Fibroblast of skin of left quadriceps (primary cell): ENCODE data around the gene MMP10.
A peak's percentile ranks its signal among the peaks of the same experiment; 100 is the strongest.

Experiments
- DNase-seq, 2 experiments: peaks; one replicate each; pipeline ENCODE4 v3.0.0-alpha.2; 2013; ENCODE audit warnings: low read depth in 2 of 2

The MMP10 gene

GRCh38 chr11:102780491-102780918 is at the start of gene MMP10:
Gene MMP10 (minus strand): TSS chr11:102780628. CDS start chr11:102780591, 37 bp downstream.
- peak in 1 of 2 experiments; percentile 45 for DNase-seq

- no peak for DNase-seq
These were observed 49.0 kb upstream of the MMP10 start for GRCh38 chr11:102829316-102830000.

- DNase-seq, result no peak
These were observed 44.1 kb upstream of the MMP10 start for GRCh38 chr11:102824556-102824955.

GRCh38 chr11:102819491-102819890 is 39.1 kb upstream of the MMP10 start:
- DNase-seq, result no peak

- DNase-seq, result no peak
These were observed 33.1 kb upstream of the MMP10 start for GRCh38 chr11:102813484-102813883.

- no peak for DNase-seq
These were observed 31.8 kb upstream of the MMP10 start for GRCh38 chr11:102812188-102812587.

GRCh38 chr11:102810950-102811660 is 30.7 kb upstream of the MMP10 start:
- no peak for DNase-seq

- no peak for DNase-seq
These were observed 29.5 kb upstream of the MMP10 start for GRCh38 chr11:102809971-102810370.

GRCh38 chr11:102807921-102808320 is 27.5 kb upstream of the MMP10 start:
- no peak for DNase-seq

- peak in 1 of 2 experiments; percentile 32 for DNase-seq
These were observed 25.9 kb upstream of the MMP10 start for GRCh38 chr11:102806296-102806695.

GRCh38 chr11:102802341-102802740 is 21.9 kb upstream of the MMP10 start:
- DNase-seq, result peak; percentile 92

GRCh38 chr11:102800767-102801166 is 20.3 kb upstream of the MMP10 start:
- no peak for DNase-seq

- DNase-seq, result no peak
These were observed 19.4 kb upstream of the MMP10 start for GRCh38 chr11:102799681-102800340.

GRCh38 chr11:102798012-102798746 is 17.8 kb upstream of the MMP10 start, which contains the start of gene MMP1:
Gene MMP1 (minus strand): TSS chr11:102798160. CDS start chr11:102798092, 68 bp downstream.
- peak; percentile 74 for DNase-seq

GRCh38 chr11:102794382-102794781 is 14.0 kb upstream of the MMP10 start:
- no peak for DNase-seq

- DNase-seq, result no peak
These were observed 13.4 kb upstream of the MMP10 start for GRCh38 chr11:102793677-102794290.

- DNase-seq, result no peak
These were observed 12.2 kb upstream of the MMP10 start for GRCh38 chr11:102792604-102793003.

- no peak for DNase-seq
These were observed 11.0 kb upstream of the MMP10 start for GRCh38 chr11:102791271-102792036.

GRCh38 chr11:102788334-102788995 is 8.0 kb upstream of the MMP10 start:
- DNase-seq, result no peak

- no peak for DNase-seq
These were observed 4.0 kb upstream of the MMP10 start for GRCh38 chr11:102784380-102784779.
